Femur (tissue), 1 donor: ENCODE measurements around the gene APOA1.
"Not testable (repeated sequence)": the region's sequence is repeated elsewhere in the genome, so short reads cannot be mapped to it uniquely, and the experiment has no call there.

Source experiments
- DNase-seq: peaks from one replicate; pipeline ENCODE4 v3.0.0-alpha.2; 2017

The APOA1 gene

GRCh38 chr11:116857316-116857715, 19.9 kb upstream of the APOA1 start:
- DNase-seq, result no peak

- no peak for DNase-seq
Measured at GRCh38 chr11:116856423-116856822, 19.0 kb upstream of the APOA1 start.

GRCh38 chr11:116855413-116855812, 18.0 kb upstream of the APOA1 start:
- DNase-seq, result no peak

GRCh38 chr11:116853461-116854073, 16.1 kb upstream of the APOA1 start:
- no peak for DNase-seq

- no peak for DNase-seq
Measured at GRCh38 chr11:116852261-116853031, 15.0 kb upstream of the APOA1 start.

GRCh38 chr11:116851626-116852025, 14.2 kb upstream of the APOA1 start:
- no peak for DNase-seq

- DNase-seq, result no peak
Measured at GRCh38 chr11:116849486-116849885, 12.1 kb upstream of the APOA1 start.

- no peak for DNase-seq
Measured at GRCh38 chr11:116849060-116849459, 11.6 kb upstream of the APOA1 start.

- no peak for DNase-seq
Measured at GRCh38 chr11:116847612-116848011, 10.2 kb upstream of the APOA1 start.

- DNase-seq, result no peak
Measured at GRCh38 chr11:116844722-116845121, 7.3 kb upstream of the APOA1 start.

- no peak for DNase-seq
Measured at GRCh38 chr11:116843661-116844060, 6.2 kb upstream of the APOA1 start.

GRCh38 chr11:116842909-116843308, 5.5 kb upstream of the APOA1 start:
- DNase-seq, result no peak

GRCh38 chr11:116842117-116842516, 4.7 kb upstream of the APOA1 start:
- DNase-seq, result no peak

- DNase-seq, result no peak
Measured at GRCh38 chr11:116840746-116841296, 3.4 kb upstream of the APOA1 start.

GRCh38 chr11:116840224-116840745, 2.9 kb upstream of the APOA1 start:
- no peak for DNase-seq

- no peak for DNase-seq
Measured at GRCh38 chr11:116838321-116839084, 1.1 kb upstream of the APOA1 start.

GRCh38 chr11:116836632-116836991, 810 bp downstream of the APOA1 start:
- DNase-seq, result no peak

- DNase-seq, result peak; percentile 92
Measured at GRCh38 chr11:116835791-116836631, 1.4 kb downstream of the APOA1 start.

- DNase-seq, result no peak
Measured at GRCh38 chr11:116835042-116835772, 2.2 kb downstream of the APOA1 start.

- DNase-seq, result not testable (repeated sequence)
Measured at GRCh38 chr11:116834535-116835041, 2.8 kb downstream of the APOA1 start.

GRCh38 chr11:116833816-116834534, 3.4 kb downstream of the APOA1 start:
- no peak for DNase-seq
